Gastrocnemius medialis (tissue), 4 donors: ENCODE measurements around the gene S100A10. TPM values are rescaled to one million over a fixed set of nuclear protein-coding genes. Genes with fewer than 3 reads are reported as not detected.

Experiments
- ATAC-seq, 2 donors: fragments of 150-250 bp; one replicate each; pipeline ENCODE4 v1.9.1; 2016
- DNase-seq, 2 donors: peaks; one replicate each; pipeline ENCODE4 v3.0.0-alpha.2; 2019
- H3K27ac ChIP-seq, 4 donors: fragments of 200-600 bp; sonication (generic); 1 replicate in 1 of 4; 2 replicates in 3 of 4; pipeline ENCODE4 v1.5.1; 2016 to 2018; ENCODE audit warnings: mild to moderate bottlenecking in 2 of 4, moderate library complexity in 1 of 4
- H3K27me3 ChIP-seq, 3 donors: fragments of 200-600 bp; sonication (generic) in 2 of 3; 1 replicate in 1 of 3; 2 replicates in 2 of 3; pipeline versions ENCODE4 v1.5.1 to v1.6.0; 2016 to 2019; ENCODE audit warnings: mild to moderate bottlenecking in 1 of 3, moderate library complexity in 1 of 3
- H3K36me3 ChIP-seq, 2 donors: fragments of 200-600 bp; sonication (generic) in 1 of 2; one replicate each; pipeline ENCODE4 v1.5.1; 2017 to 2018
- H3K4me1 ChIP-seq, 2 donors: fragments of 200-600 bp; sonication (generic) in 1 of 2; one replicate each; pipeline ENCODE4 v1.5.1; 2016 to 2017; ENCODE audit warnings: mild to moderate bottlenecking in 2 of 2
- H3K4me3 ChIP-seq, 4 donors: fragments of 200-600 bp; sonication (generic) in 3 of 4; 1 replicate in 1 of 4; 2 replicates in 3 of 4; pipeline ENCODE4 v1.5.1; 2016 to 2019; ENCODE audit warnings: mild to moderate bottlenecking in 2 of 4
- H3K9me3 ChIP-seq, 3 donors: fragments of 200-600 bp; sonication (generic) in 2 of 3; 1 replicate in 1 of 3; 2 replicates in 2 of 3; pipeline ENCODE4 v1.5.1; 2016 to 2019
- CTCF ChIP-seq, 5 experiments: fragments of 450-650 bp in 3 of 5; fragments of 200-600 bp in 2 of 5; sonication (generic) in 2 of 5; IDR thresholded peaks in 4 of 5; conservative IDR thresholded peaks in 1 of 5; 1 replicate in 4 of 5; 2 replicates in 1 of 5; pipeline ENCODE4 v1.5.1; 2016 to 2019; ENCODE audit warnings: antibody characterized with exemption in 5 of 5, mild to moderate bottlenecking in 3 of 5, moderate library complexity in 3 of 5
- POLR2A ChIP-seq, 2 donors: fragments of 450-650 bp; IDR thresholded peaks; one replicate each; pipeline ENCODE4 v1.6.1; 2017; ENCODE audit warnings: antibody characterized with exemption in 2 of 2, mild to moderate bottlenecking in 2 of 2, moderate library complexity in 2 of 2
- in situ Hi-C, 4 donors: fragments of 200-750 bp; cut with MboI; loops; one replicate each; pipeline versions ENCODE4 v1.15.0 to v1.8.0; 2017; ENCODE audit warnings: low sequenced_read_pairs in 4 of 4
- intact Hi-C: fragments of 100-400 bp; cut with DNase I; formaldehyde crosslinking; loops from one replicate; pipeline ENCODE4 v1.15.1; 2023; ENCODE audit warnings: low total_unique reads
- total RNA-seq, 4 donors: library from RNA; depleted of rRNA; stranded (reverse); fragments of >200 nt; gene quantifications; one replicate each; pipeline versions ENCODE4 v1.1.0 to v1.2.3, GENCODE V29; 2016

The S100A10 gene
- total RNA-seq, 4 donors from 2014 or later: 6.4 to 60.3 (median 28.0) TPM

DNA sequence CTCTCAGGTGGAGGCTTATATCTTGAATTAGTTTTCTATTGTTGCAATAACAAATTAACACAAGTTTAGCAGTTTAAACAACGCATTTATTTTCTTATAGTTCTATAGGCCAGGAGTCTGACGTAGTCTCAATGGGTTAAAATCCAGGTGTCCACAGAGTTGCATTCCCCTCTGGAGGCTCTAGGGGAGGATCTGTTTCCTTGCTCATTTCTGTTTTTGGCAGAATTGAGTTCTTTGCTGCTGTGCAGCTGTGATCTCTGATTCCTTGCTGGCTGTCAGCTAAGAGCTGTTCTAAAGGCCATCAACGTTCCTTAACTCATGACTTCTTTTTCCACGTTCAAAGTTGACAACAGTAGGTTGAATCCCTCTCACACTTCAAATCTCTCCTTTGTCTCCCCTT is 31.8 kb downstream of the S100A10 start:
- no peaks in the 10 kb centered on the region for H3K36me3 ChIP-seq
- no peaks in the 10 kb centered on the region for H3K9me3 ChIP-seq
- H3K27me3 ChIP-seq: no peaks in the 10 kb centered on the region
- intact Hi-C loops (loop anchor here (5.0 kb wide), 1 partner anchor 35 kb away; no protein-coding TSS in a partner anchor), in situ Hi-C loops (no loop called here)
- H3K4me1 ChIP-seq: no peaks in the 10 kb centered on the region
- ATAC-seq (no peak), DNase-seq (no peak)
- H3K27ac ChIP-seq: peak overlapping the region in 2 of 4 donors; percentile 13 to 30
- H3K4me3 ChIP-seq: no peak overlapping the region
- TF ChIP-seq POLR2A (IDR thresholded peaks at IDR 0.05): no peak
- TF ChIP-seq CTCF (IDR thresholded peaks at IDR 0.05 in 4 of 5, conservative IDR thresholded peaks at IDR 0.05 in 1 of 5): no peak

DNA sequence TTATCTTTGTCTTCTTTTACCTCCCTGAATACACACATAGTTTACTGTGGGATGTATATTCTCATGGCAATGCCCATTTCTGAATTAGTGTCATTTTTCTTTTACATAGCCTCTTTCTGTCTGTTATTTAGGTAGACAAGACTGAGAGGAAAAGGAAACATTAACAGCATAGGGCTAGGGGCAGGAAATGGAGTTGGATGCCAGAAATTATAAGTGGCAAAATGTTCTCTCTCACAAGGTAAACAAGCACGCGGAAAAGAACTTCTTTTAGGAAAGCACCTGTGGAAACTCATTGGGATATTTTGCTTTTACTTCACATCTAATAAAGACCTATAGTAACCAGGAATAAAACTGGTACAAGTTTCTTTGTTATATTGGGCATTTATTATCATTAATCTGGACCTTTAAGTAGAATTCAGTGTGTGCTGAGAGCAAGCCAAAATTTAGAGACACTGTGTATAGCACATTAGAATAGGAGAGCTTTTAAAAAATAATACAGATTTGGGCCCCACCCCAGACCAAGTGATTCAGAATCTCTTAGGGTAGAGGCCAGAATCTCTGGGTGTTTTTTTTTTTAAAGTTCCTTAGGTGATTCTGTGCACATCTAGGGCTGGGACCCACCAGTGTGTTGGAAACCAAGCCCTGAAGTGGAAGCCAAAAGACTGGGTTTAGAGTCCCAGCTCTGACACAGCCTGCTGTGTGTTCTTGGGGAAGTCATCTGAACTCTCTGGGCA is 32.7 kb downstream of the S100A10 start:
- no peak for ATAC-seq
- no peak for TF ChIP-seq POLR2A (IDR thresholded peaks at IDR 0.05)
- no peak for TF ChIP-seq CTCF (IDR thresholded peaks at IDR 0.05 in 4 of 5, conservative IDR thresholded peaks at IDR 0.05 in 1 of 5)

GRCh38 chr1:151958959-151959358 is 34.7 kb downstream of the S100A10 start:
- ATAC-seq: no peak
- no peak overlapping the region for H3K27ac ChIP-seq
- no peak for DNase-seq
- H3K4me3 ChIP-seq: no peak overlapping the region
- no peaks in the 10 kb centered on the region for H3K27me3 ChIP-seq
- in situ Hi-C loops: no loop called here
- H3K4me1 ChIP-seq: no peaks in the 10 kb centered on the region
- intact Hi-C loops: no loop called here
- H3K9me3 ChIP-seq: no peaks in the 10 kb centered on the region
- no peaks in the 10 kb centered on the region for H3K36me3 ChIP-seq
- TF ChIP-seq POLR2A (IDR thresholded peaks at IDR 0.05): no peak
- no peak for TF ChIP-seq CTCF (IDR thresholded peaks at IDR 0.05 in 4 of 5, conservative IDR thresholded peaks at IDR 0.05 in 1 of 5)

More for the DNA sequence above, 32.7 kb downstream of the S100A10 start:
- DNase-seq: no peak
- no peaks in the 10 kb centered on the region for H3K9me3 ChIP-seq
- H3K4me3 ChIP-seq: no peak overlapping the region
- in situ Hi-C loops: no loop called here
- no peaks in the 10 kb centered on the region for H3K4me1 ChIP-seq
- H3K36me3 ChIP-seq: no peaks in the 10 kb centered on the region
- intact Hi-C loops: loop anchor here (5.0 kb wide), 1 partner anchor 36 kb away; no protein-coding TSS in a partner anchor
- H3K27ac ChIP-seq: peak overlapping the region; percentile 10 to 53 (median 33)
- no peaks in the 10 kb centered on the region for H3K27me3 ChIP-seq

DNA sequence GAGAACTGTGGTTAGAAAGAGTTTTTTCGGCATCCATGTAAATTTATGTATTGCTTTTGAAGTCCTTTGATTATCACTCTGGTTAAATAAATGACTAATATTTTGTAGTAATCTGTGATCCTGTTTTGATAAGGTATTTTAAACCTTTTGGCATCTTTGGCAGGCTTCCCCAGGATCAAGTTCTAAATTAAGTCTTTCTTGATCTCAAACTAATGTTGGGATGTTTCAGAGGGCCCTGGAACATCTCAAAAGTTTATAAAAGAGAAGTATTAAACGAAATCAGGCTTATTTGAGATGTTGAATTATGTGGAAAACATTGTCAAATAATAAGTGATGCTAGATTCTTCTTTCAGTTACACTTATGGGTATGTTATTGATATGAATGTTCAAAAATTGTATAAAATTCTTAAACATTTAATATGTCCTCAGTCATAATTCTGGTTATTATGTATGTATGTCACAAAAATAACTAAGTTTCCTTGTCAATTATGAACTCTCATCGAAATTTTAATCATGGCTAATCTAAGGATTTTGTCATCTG is 36.6 kb downstream of the S100A10 start:
- Histone ChIP-seq H3K4me1 (no peaks in the 10 kb centered on the region), H3K36me3 (no peaks in the 10 kb centered on the region), H3K27ac (no peak overlapping the region), H3K27me3 (no peaks in the 10 kb centered on the region), H3K9me3 (no peaks in the 10 kb centered on the region), H3K4me3 (no peak overlapping the region)
- in situ Hi-C loops (no loop called here), intact Hi-C loops (no loop called here)
- TF ChIP-seq POLR2A (IDR thresholded peaks at IDR 0.05): no peak
- no peak for TF ChIP-seq CTCF (IDR thresholded peaks at IDR 0.05 in 4 of 5, conservative IDR thresholded peaks at IDR 0.05 in 1 of 5)
- ATAC-seq: no peak
- DNase-seq: no peak
